Caco-2 (cell line): ENCODE measurements around the gene SYT7. TPM values are rescaled to one million over a fixed set of nuclear protein-coding genes. Genes with fewer than 3 reads are reported as not detected.

Source experiments
- BruUV-seq: library from RNA; stranded (reverse); fragments of 400-500 nt; replicated peaks from 2 replicates; lab custom pipeline; 2021; lab: Mats Ljungman, UMichigan
- CTCF ChIA-PET: fragments of 300-600 bp; sonication (Branson Sonifier 250); formaldehyde crosslinking; loops from one replicate; lab custom pipeline; 2022; ENCODE audit warnings: antibody characterized with exemption; lab: Charles Lee
- POLR2A ChIA-PET: fragments of 300-600 bp; sonication (Branson Sonifier 250); formaldehyde crosslinking; loops from one replicate; lab custom pipeline; 2022; ENCODE audit warnings: antibody characterized with exemption; lab: Charles Lee
- DNase-seq, 2 experiments: peaks; one replicate each; pipeline versions ENCODE4 v3.0.0 to v3.0.0-alpha.2; 2020 to 2022
- H3K27me3 ChIP-seq: replicated peaks from 2 replicates; pipeline ENCODE4 v1.6.0; 2011; ENCODE audit warnings: low read length; ENCODE audit not compliant: control insufficient read depth, insufficient read depth
- H3K36me3 ChIP-seq: 2 replicates; pipeline ENCODE4 v1.5.1; 2011; ENCODE audit warnings: low read length; ENCODE audit not compliant: control insufficient read depth, insufficient read depth
- H3K4me1 ChIP-seq: fragments of 250-450 bp; sonication (Bioruptor Pico); 2 replicates; pipeline ENCODE4 v1.5.1; 2020; ENCODE audit warnings: mild to moderate bottlenecking
- H3K4me3 ChIP-seq: 2 replicates; pipeline ENCODE4 v1.5.1; 2011; ENCODE audit warnings: low read depth, mild to moderate bottlenecking, control low read depth, low read length
- H3K9me3 ChIP-seq: fragments of 250-450 bp; sonication (Bioruptor Pico); 2 replicates; pipeline ENCODE4 v1.5.1; 2020; ENCODE audit warnings: mild to moderate bottlenecking, moderate library complexity
- H3K27ac Mint-ChIP-seq: one replicate; pipeline ENCODE4 v1.8.0; 2022; ENCODE audit warnings: mixed read lengths; ENCODE audit not compliant: unreplicated experiment
- H3K27me3 Mint-ChIP-seq: one replicate; pipeline ENCODE4 v1.8.0; 2022; ENCODE audit warnings: mixed read lengths; ENCODE audit not compliant: insufficient read depth, unreplicated experiment
- H3K36me3 Mint-ChIP-seq: one replicate; pipeline ENCODE4 v1.8.0; 2022; ENCODE audit warnings: mild to moderate bottlenecking, mixed read lengths; ENCODE audit not compliant: insufficient read depth, unreplicated experiment
- H3K4me1 Mint-ChIP-seq: one replicate; pipeline ENCODE4 v1.8.0; 2022; ENCODE audit warnings: low read depth, mixed read lengths; ENCODE audit not compliant: unreplicated experiment
- H3K4me3 Mint-ChIP-seq: one replicate; pipeline ENCODE4 v1.8.0; 2022; ENCODE audit warnings: mild to moderate bottlenecking, moderate library complexity, mixed read lengths; ENCODE audit not compliant: unreplicated experiment
- H3K9me3 Mint-ChIP-seq: one replicate; pipeline ENCODE4 v1.8.0; 2022; ENCODE audit warnings: mixed read lengths; ENCODE audit not compliant: unreplicated experiment
- intact Hi-C: fragments of 100-400 bp; cut with micrococcal nuclease; formaldehyde crosslinking; loops from one replicate; pipeline ENCODE4 v1.10.0; 2022; ENCODE audit not compliant: unreplicated experiment
- total RNA-seq: library from RNA; stranded (reverse); gene quantifications from 2 replicates; pipeline ENCODE4 v1.2.3, GENCODE V29; 2022
- TF ChIP-seq, protein P1 (sequence below), 2 experiments: fragments of 200-600 bp in 1 of 2; IDR thresholded peaks; 1 replicate in 1 of 2; 2 replicates in 1 of 2; pipeline versions ENCODE4 v1.5.1 to v1.8.0; 2011 to 2022; ENCODE audit warnings: antibody characterized with exemption in 1 of 2, control low read depth in 1 of 2, inconsistent platforms in 1 of 2, low read depth in 1 of 2, low read length in 1 of 2, mild to moderate bottlenecking in 1 of 2, moderate library complexity in 1 of 2; ENCODE audit not compliant: insufficient read depth in 1 of 2, severe bottlenecking in 1 of 2, unreplicated experiment in 1 of 2

SYT7 gene
- total RNA-seq, 1 experiment from 2014 or later: 33.5 TPM

DNA sequence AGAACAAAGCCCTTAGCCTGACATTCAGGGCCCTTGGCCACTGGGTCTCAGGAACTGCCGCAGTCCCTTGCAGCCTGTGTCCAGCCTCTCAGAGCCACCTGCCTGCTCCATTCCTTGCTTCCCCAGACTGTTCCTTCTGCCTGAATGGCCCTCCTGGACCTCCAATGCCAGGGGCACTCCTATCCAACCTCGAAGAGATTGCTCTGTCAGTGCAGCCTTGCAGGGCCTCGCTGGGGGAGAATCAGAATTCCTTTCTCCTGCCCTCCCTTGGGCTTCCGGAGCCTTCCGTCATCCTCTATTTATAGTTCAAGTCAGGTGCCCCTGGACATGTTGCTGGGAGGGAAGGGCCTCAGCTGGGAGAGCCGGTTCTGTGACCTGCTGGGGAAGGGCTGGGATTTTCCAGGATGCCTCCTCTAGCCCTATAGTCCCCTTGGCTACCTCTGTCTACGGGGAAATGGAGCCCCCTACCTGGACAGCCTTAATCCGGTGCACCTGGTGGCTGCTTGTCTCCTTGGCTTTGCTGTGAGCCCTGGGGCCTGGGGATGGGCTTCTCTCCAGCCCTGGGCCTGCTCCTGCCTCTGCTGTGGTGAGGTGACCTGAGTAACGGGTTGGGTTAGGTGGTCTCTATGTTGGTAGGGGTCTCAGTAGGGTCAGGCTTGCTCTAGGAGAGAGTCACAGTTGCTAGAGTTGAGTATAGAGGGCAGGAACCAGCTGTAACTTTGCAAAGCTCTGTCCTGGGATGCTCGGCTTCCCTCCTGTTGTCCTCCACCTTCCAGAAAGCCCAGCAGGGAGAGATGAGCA is 45.9 kb upstream of the SYT7 start:
- ChIA-PET CTCF (interaction anchor here (0.6 to 2.8 kb wide), 14 partner anchors 11 to 241 kb away, joined by 3 to 19 read pairs (median 3); partner anchors contain the start of gene LRRC10B), POLR2A (interaction anchor here (0.6 kb wide), 1 partner anchor 73 kb away, joined by 4 read pairs; no protein-coding TSS in a partner anchor)
- peak overlapping the region; percentile 70 for H3K4me3 Mint-ChIP-seq
- no peak overlapping the region for H3K4me3 ChIP-seq
- peak; percentile 96 to 98 for DNase-seq
- H3K27me3 ChIP-seq: no peaks in the 10 kb centered on the region
- H3K4me1 Mint-ChIP-seq: peaks cover 49% of the 10 kb centered on the region
- no TSS peak for BruUV-seq
- no peaks in the 10 kb centered on the region for H3K27me3 Mint-ChIP-seq
- TF ChIP-seq, protein P1, sequence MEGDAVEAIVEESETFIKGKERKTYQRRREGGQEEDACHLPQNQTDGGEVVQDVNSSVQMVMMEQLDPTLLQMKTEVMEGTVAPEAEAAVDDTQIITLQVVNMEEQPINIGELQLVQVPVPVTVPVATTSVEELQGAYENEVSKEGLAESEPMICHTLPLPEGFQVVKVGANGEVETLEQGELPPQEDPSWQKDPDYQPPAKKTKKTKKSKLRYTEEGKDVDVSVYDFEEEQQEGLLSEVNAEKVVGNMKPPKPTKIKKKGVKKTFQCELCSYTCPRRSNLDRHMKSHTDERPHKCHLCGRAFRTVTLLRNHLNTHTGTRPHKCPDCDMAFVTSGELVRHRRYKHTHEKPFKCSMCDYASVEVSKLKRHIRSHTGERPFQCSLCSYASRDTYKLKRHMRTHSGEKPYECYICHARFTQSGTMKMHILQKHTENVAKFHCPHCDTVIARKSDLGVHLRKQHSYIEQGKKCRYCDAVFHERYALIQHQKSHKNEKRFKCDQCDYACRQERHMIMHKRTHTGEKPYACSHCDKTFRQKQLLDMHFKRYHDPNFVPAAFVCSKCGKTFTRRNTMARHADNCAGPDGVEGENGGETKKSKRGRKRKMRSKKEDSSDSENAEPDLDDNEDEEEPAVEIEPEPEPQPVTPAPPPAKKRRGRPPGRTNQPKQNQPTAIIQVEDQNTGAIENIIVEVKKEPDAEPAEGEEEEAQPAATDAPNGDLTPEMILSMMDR (IDR thresholded peaks at IDR 0.05; ENCODE audit: insufficient read depth in 1 of 2, low read depth in 1 of 2, low read length in 1 of 2, severe bottlenecking in 1 of 2, unreplicated experiment in 1 of 2): peak in 1 of 2 experiments; percentile 77
- no peaks in the 10 kb centered on the region for H3K9me3 Mint-ChIP-seq
- no peaks in the 10 kb centered on the region for H3K9me3 ChIP-seq
- peaks cover 39% of the 10 kb centered on the region for H3K4me1 ChIP-seq
- H3K27ac Mint-ChIP-seq: peak overlapping the region; percentile 95
- H3K36me3 ChIP-seq: no peaks in the 10 kb centered on the region
- intact Hi-C loops: loop anchor here (1.0 to 5.0 kb wide), 7 partner anchors 17 to 180 kb away; no protein-coding TSS in a partner anchor
- H3K36me3 Mint-ChIP-seq: peaks cover 8% of the 10 kb centered on the region

DNA sequence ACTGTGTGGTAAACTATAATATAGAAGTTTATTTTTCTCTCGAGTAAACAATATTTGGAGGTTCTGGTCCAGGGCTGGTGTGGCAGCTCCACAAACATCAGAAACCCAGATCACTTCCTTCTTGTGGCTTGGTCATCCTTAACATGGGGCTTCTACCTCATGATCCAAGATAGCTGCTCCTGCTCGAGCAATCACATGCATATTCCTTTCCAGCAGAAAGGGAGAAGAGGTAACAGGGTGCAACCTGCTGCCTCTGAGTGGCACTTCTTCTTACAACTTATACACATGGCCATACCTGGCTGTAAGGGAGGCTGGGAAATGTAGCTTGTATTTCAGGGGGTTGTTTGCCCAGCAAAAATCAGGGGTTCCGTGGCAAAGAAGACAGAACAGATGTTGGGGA is 44.6 kb upstream of the SYT7 start:
- intact Hi-C loops: loop anchor here (5.0 kb wide), 2 partner anchors 42 to 107 kb away; no protein-coding TSS in a partner anchor
- H3K27me3 ChIP-seq: no peaks in the 10 kb centered on the region
- H3K4me1 ChIP-seq: peaks cover 39% of the 10 kb centered on the region
- Mint-ChIP-seq H3K4me1 (peaks cover 49% of the 10 kb centered on the region), H3K4me3 (no peak overlapping the region), H3K27ac (no peak overlapping the region), H3K9me3 (no peaks in the 10 kb centered on the region), H3K27me3 (no peaks in the 10 kb centered on the region), H3K36me3 (peaks cover 8% of the 10 kb centered on the region)
- ChIA-PET CTCF (interaction anchor here (0.7 to 0.9 kb wide), 2 partner anchors 150 to 163 kb away, joined by 3 read pairs; no protein-coding TSS in a partner anchor), POLR2A (no interaction called here)
- no peaks in the 10 kb centered on the region for H3K9me3 ChIP-seq
- no TSS peak for BruUV-seq
- H3K36me3 ChIP-seq: no peaks in the 10 kb centered on the region
- DNase-seq: no peak
- TF ChIP-seq, protein P1 (IDR thresholded peaks at IDR 0.05; ENCODE audit: insufficient read depth in 1 of 2, low read depth in 1 of 2, low read length in 1 of 2, severe bottlenecking in 1 of 2, unreplicated experiment in 1 of 2): no peak
- no peak overlapping the region for H3K4me3 ChIP-seq

DNA sequence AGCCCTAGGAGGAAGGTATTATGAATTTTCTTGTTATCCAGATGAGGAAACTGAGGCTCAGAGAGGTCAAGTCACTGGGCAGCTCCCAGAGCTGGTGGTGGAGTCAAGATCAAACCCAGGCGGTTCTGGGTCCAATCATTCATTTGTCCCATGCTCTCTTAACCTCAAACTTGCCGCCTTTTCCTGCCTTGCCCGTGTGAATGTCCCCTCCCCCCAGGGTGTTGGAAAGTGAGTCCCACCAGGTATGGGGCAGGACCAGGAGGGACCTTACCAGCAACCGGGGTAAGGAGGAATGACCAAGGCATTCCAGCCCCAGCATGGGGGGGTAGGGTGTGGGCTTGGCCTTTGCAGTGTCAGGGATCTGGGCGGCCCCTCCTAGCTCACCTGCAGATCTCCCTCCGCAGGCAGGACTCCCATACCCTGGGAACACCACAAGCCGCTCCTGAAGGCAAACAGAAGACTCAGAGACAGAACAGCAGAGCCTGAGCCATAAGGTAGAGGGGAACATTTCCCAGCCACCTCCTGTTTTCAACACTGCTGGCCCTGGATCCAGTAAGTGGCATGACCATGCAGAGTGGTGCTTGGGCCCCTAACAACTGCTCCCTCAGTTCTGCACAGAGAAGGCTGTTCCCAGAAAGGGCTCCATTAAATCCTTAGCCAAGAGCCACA is 41.2 kb upstream of the SYT7 start:
- no peak for DNase-seq
- peaks cover 19% of the 10 kb centered on the region for H3K4me1 ChIP-seq
- H3K36me3 Mint-ChIP-seq: peaks cover 7% of the 10 kb centered on the region
- no peaks in the 10 kb centered on the region for H3K9me3 ChIP-seq
- no peaks in the 10 kb centered on the region for H3K27me3 Mint-ChIP-seq
- H3K4me3 Mint-ChIP-seq: no peak overlapping the region
- POLR2A ChIA-PET: no interaction called here
- no peaks in the 10 kb centered on the region for H3K9me3 Mint-ChIP-seq
- no peak overlapping the region for H3K4me3 ChIP-seq
- no TSS peak for BruUV-seq
- H3K36me3 ChIP-seq: no peaks in the 10 kb centered on the region
- peak overlapping the region; percentile 12 for H3K27ac Mint-ChIP-seq
- peaks cover 16% of the 10 kb centered on the region for H3K4me1 Mint-ChIP-seq
- no peaks in the 10 kb centered on the region for H3K27me3 ChIP-seq
- TF ChIP-seq, protein P1 (IDR thresholded peaks at IDR 0.05; ENCODE audit: insufficient read depth in 1 of 2, low read depth in 1 of 2, low read length in 1 of 2, severe bottlenecking in 1 of 2, unreplicated experiment in 1 of 2): no peak
- CTCF ChIA-PET: no interaction called here
- intact Hi-C loops: no loop called here
